ENCODE measurements around the gene PRKD1. TPM values are rescaled to one million over a fixed set of nuclear protein-coding genes. Genes with fewer than 3 reads are reported as not detected.
"Not testable (repeated sequence)": the region's sequence is repeated elsewhere in the genome, so short reads cannot be mapped to it uniquely, and the experiment has no call there.

Gene PRKD1
- total RNA-seq, 2 experiments from 2014 or later: not detected

DNA sequence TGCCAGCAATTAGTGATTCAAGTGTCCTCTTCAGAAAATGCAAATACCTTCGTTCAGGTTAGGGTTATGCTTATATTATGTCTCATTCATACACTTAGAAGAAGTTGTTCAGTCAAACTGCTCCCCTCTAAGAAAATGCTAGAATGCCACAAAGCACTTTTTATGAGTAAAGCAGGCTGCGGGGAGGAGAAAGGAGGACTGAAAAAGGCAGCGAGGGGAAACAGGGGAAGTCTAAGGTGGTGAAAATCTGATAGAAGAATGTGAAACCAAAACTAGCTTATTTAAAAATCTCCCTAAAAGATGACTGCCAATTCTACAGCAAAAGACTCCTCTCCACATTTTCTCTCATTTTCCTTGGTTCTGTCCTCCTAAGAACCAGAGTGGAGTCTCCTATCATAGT lies 70.1 kb downstream of the PRKD1 start:
- ChIA-PET CTCF (no interaction called here), POLR2A (no interaction called here)
- TF ChIP-seq, protein P1, sequence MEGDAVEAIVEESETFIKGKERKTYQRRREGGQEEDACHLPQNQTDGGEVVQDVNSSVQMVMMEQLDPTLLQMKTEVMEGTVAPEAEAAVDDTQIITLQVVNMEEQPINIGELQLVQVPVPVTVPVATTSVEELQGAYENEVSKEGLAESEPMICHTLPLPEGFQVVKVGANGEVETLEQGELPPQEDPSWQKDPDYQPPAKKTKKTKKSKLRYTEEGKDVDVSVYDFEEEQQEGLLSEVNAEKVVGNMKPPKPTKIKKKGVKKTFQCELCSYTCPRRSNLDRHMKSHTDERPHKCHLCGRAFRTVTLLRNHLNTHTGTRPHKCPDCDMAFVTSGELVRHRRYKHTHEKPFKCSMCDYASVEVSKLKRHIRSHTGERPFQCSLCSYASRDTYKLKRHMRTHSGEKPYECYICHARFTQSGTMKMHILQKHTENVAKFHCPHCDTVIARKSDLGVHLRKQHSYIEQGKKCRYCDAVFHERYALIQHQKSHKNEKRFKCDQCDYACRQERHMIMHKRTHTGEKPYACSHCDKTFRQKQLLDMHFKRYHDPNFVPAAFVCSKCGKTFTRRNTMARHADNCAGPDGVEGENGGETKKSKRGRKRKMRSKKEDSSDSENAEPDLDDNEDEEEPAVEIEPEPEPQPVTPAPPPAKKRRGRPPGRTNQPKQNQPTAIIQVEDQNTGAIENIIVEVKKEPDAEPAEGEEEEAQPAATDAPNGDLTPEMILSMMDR (IDR thresholded peaks at IDR 0.05): no peak
- no peaks in the 10 kb centered on the region for H3K27me3 Mint-ChIP-seq
- ATAC-seq (ENCODE audit: poor library complexity) (no peak), DNase-seq (no peak)
- no peaks in the 10 kb centered on the region for H3K36me3 ChIP-seq (ENCODE audit: insufficient read depth, low read length)
- intact Hi-C loops (cut with DNase I, micrococcal nuclease): no loop called here
- peaks cover 0 to 7% of the 10 kb centered on the region in 2 experiments for H3K9me3 ChIP-seq (ENCODE audit: control insufficient read depth in 1 of 2, insufficient read depth in 1 of 2, low read length in 2 of 2)
- peaks cover 21% of the 10 kb centered on the region for H3K9me3 Mint-ChIP-seq
- no peak overlapping the region for H3K4me3 ChIP-seq (ENCODE audit: low read length)
- H3K4me1 ChIP-seq (ENCODE audit: insufficient read depth, low read length): no peaks in the 10 kb centered on the region
- no peak overlapping the region for H3K4me3 Mint-ChIP-seq
- H3K36me3 Mint-ChIP-seq (ENCODE audit: low read depth): no peaks in the 10 kb centered on the region
- H3K27ac ChIP-seq (ENCODE audit: low read depth in 1 of 2, low read length in 2 of 2): no peak overlapping the region
- no peaks in the 10 kb centered on the region for H3K4me1 Mint-ChIP-seq (ENCODE audit: low read depth)
- no peak overlapping the region for H3K27ac Mint-ChIP-seq
- no peaks in the 10 kb centered on the region for H3K27me3 ChIP-seq (ENCODE audit: control insufficient read depth in 1 of 2, insufficient read depth in 2 of 2, low read length in 2 of 2)

DNA sequence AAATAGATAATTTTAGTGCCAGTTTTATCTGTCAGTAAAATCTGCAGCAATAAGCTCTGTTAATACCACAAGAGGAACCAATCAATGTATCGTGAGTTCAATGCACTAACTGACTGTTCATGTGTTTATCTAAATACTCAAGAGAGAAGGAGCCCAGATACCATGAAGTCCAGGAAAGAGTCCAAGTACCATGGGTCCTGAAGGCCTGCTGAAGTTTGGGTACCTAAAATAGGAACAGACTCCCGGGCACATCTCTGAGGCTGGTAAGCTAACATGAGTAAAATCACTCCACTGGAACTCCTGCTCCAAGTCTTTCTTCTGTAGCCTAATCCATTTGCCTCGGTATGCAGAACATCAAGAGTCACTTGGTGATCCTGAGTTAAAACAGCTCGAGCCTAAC lies 71.1 kb downstream of the PRKD1 start:
- H3K27ac ChIP-seq (ENCODE audit: low read depth in 1 of 2, low read length in 2 of 2): no peak overlapping the region
- H3K4me3 ChIP-seq (ENCODE audit: low read length): no peak overlapping the region
- POLR2A ChIA-PET: no interaction called here
- intact Hi-C loops (cut with DNase I, micrococcal nuclease): no loop called here
- no peaks in the 10 kb centered on the region for H3K4me1 ChIP-seq (ENCODE audit: insufficient read depth, low read length)
- Mint-ChIP-seq H3K27me3 (no peaks in the 10 kb centered on the region), H3K9me3 (peaks cover 28% of the 10 kb centered on the region), H3K27ac (no peak overlapping the region), H3K4me3 (no peak overlapping the region), H3K36me3 (ENCODE audit: low read depth) (no peaks in the 10 kb centered on the region), H3K4me1 (ENCODE audit: low read depth) (no peaks in the 10 kb centered on the region)
- ATAC-seq (ENCODE audit: poor library complexity) (no peak), DNase-seq (no peak)
- no peaks in the 10 kb centered on the region for H3K27me3 ChIP-seq (ENCODE audit: control insufficient read depth in 1 of 2, insufficient read depth in 2 of 2, low read length in 2 of 2)
- TF ChIP-seq, protein P1 (IDR thresholded peaks at IDR 0.05): no peak
- H3K9me3 ChIP-seq (ENCODE audit: control insufficient read depth in 1 of 2, insufficient read depth in 1 of 2, low read length in 2 of 2): peaks cover 0 to 7% of the 10 kb centered on the region in 2 experiments
- CTCF ChIA-PET: no interaction called here
- no peaks in the 10 kb centered on the region for H3K36me3 ChIP-seq (ENCODE audit: insufficient read depth, low read length)

DNA sequence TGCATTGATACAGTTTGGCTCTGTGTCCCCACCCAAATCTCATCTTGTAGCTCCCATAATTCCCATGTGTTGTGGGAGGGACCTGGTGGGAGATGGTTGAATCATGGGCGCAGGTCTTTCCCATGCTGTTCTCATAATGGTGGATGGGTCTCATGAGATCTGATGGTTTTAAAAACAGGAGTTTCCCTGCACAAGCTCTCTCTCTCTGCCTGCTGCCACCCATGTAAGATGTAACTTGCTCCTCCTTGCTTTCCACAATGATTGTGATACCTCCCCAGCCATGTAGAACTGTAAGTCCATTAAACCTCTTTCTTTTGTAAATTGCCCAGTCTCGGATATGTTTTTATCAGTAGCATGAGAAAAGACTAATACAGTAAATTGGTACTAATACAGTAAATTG lies 74.0 kb downstream of the PRKD1 start:
- ATAC-seq (ENCODE audit: poor library complexity); H3K4me1 ChIP-seq (ENCODE audit: insufficient read depth, low read length); H3K4me1 Mint-ChIP-seq (ENCODE audit: low read depth); CTCF ChIA-PET; H3K36me3 Mint-ChIP-seq (ENCODE audit: low read depth); H3K27ac ChIP-seq (ENCODE audit: low read depth in 1 of 2, low read length in 2 of 2); POLR2A ChIA-PET; H3K27ac Mint-ChIP-seq; H3K36me3 ChIP-seq (ENCODE audit: insufficient read depth, low read length); H3K4me3 Mint-ChIP-seq; H3K27me3 Mint-ChIP-seq; DNase-seq; H3K4me3 ChIP-seq (ENCODE audit: low read length); intact Hi-C loops (cut with DNase I, micrococcal nuclease); H3K9me3 ChIP-seq (ENCODE audit: control insufficient read depth in 1 of 2, insufficient read depth in 1 of 2, low read length in 2 of 2); H3K27me3 ChIP-seq (ENCODE audit: control insufficient read depth in 1 of 2, insufficient read depth in 2 of 2, low read length in 2 of 2): not testable (repeated sequence)
- H3K9me3 Mint-ChIP-seq: peaks cover 37% of the 10 kb centered on the region

DNA sequence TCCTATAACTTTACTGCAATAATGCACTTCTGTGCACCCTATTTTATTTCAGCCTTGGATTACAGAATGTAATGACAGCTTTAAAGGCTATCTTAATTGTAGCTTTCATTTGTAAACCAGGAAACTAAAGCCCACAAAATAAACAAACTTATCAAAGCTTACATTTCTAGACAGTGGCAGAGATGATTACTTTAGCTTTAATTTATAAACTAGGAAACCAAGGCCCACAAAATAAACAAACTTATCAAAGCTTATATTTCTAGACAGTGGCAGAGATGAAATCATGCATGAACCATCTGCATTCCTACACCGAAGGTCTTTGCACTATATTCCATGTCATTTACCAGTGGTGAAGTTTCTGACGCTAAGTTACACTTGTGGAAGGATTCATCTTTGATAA lies 74.4 kb downstream of the PRKD1 start:
- Histone ChIP-seq H3K36me3 (ENCODE audit: insufficient read depth, low read length) (no peaks in the 10 kb centered on the region), H3K9me3 (ENCODE audit: control insufficient read depth in 1 of 2, insufficient read depth in 1 of 2, low read length in 2 of 2) (peaks cover 0 to 7% of the 10 kb centered on the region in 2 experiments), H3K4me3 (ENCODE audit: low read length) (no peak overlapping the region), H3K4me1 (ENCODE audit: insufficient read depth, low read length) (no peaks in the 10 kb centered on the region), H3K27me3 (ENCODE audit: control insufficient read depth in 1 of 2, insufficient read depth in 2 of 2, low read length in 2 of 2) (no peaks in the 10 kb centered on the region), H3K27ac (ENCODE audit: low read depth in 1 of 2, low read length in 2 of 2) (no peak overlapping the region)
- H3K4me1 Mint-ChIP-seq (ENCODE audit: low read depth): no peaks in the 10 kb centered on the region
- ATAC-seq (ENCODE audit: poor library complexity) (no peak), DNase-seq (no peak)
- intact Hi-C loops (cut with DNase I, micrococcal nuclease): no loop called here
- CTCF ChIA-PET: no interaction called here
- no peaks in the 10 kb centered on the region for H3K36me3 Mint-ChIP-seq (ENCODE audit: low read depth)
- peaks cover 37% of the 10 kb centered on the region for H3K9me3 Mint-ChIP-seq
- no peak overlapping the region for H3K4me3 Mint-ChIP-seq
- no peak overlapping the region for H3K27ac Mint-ChIP-seq
- POLR2A ChIA-PET: no interaction called here
- TF ChIP-seq, protein P1 (IDR thresholded peaks at IDR 0.05): no peak
- no peaks in the 10 kb centered on the region for H3K27me3 Mint-ChIP-seq
